Measurements from ENCODE around the gene HMCN1.

DNA sequence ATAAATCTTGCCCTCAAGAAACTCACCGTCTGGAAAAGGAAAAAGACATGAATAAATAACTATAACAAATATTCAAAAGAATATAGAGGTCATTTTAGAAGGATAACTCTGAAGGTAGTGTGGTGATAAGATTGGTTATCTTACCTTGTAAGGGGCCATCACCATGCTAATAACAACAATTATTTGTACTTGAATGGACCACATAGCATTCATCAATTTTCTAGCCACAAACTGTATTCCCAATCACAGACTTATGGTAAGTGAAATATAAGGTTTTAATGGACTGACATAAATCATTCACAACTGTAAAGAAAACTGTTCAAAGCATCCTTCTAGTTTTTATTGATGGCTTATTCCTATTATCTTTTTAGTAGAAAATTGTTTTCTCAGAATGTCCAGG is 57.8 kb downstream of the HMCN1 start:
- no peak for TF ChIP-seq SIN3A (IDR thresholded peaks at IDR 0.05; ENCODE audit: borderline replicate concordance, insufficient read depth, low read depth, low read length)
- TF ChIP-seq, protein P1, sequence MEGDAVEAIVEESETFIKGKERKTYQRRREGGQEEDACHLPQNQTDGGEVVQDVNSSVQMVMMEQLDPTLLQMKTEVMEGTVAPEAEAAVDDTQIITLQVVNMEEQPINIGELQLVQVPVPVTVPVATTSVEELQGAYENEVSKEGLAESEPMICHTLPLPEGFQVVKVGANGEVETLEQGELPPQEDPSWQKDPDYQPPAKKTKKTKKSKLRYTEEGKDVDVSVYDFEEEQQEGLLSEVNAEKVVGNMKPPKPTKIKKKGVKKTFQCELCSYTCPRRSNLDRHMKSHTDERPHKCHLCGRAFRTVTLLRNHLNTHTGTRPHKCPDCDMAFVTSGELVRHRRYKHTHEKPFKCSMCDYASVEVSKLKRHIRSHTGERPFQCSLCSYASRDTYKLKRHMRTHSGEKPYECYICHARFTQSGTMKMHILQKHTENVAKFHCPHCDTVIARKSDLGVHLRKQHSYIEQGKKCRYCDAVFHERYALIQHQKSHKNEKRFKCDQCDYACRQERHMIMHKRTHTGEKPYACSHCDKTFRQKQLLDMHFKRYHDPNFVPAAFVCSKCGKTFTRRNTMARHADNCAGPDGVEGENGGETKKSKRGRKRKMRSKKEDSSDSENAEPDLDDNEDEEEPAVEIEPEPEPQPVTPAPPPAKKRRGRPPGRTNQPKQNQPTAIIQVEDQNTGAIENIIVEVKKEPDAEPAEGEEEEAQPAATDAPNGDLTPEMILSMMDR (IDR thresholded peaks at IDR 0.05), result no peak

Data from Panc1 (cell line).